A549 (cell line): ENCODE results near the gene ADGRD1. TPM values are rescaled to one million over a fixed set of nuclear protein-coding genes. Genes with fewer than 3 reads are reported as not detected.
A peak's percentile ranks its signal among the peaks of the same experiment; 100 is the strongest.

Source experiments
- ATAC-seq, 2 experiments: fragments of 200-7000 bp in 1 of 2; fragments of >200 bp in 1 of 2; cut with Nextera tagmentation in 1 of 2; cut with Tn5 transposase in 1 of 2; 3 replicates each; pipeline versions ENCODE4 v1.8.0 to v1.9.1; 2018 to 2020; ENCODE audit warnings: mild to moderate bottlenecking in 1 of 2, moderate library complexity in 1 of 2
- CTCF ChIA-PET: fragments of 300-600 bp; sonication (Branson Sonifier 250); formaldehyde crosslinking; extraction: SDS; loops from one replicate; lab custom pipeline; 2021; ENCODE audit warnings: antibody characterized with exemption, inconsistent platforms; lab: Yijun Ruan, JAX
- POLR2A ChIA-PET: fragments of 350-600 bp; formaldehyde crosslinking; extraction: SDS; loops from one replicate; lab custom pipeline; 2021; ENCODE audit warnings: antibody characterized with exemption, inconsistent platforms; lab: Yijun Ruan, JAX
- DNase-seq, 2 experiments: peaks; one replicate each; pipeline versions ENCODE4 v3.0.0 to v3.0.0-alpha.2; 2011 to 2016; ENCODE audit warnings: low read depth in 1 of 2, low spot score in 1 of 2
- FAIRE-seq: peaks from 2 replicates; lab custom pipeline; 2011; peaks lifted over from hg19 to GRCh38; lab: Jason Lieb, UNC
- H3K27ac ChIP-seq, 2 experiments: fragments of >200 bp; sonication (Bioruptor Twin); formaldehyde crosslinking; 3 replicates each; pipeline ENCODE4 v1.5.1; 2016 to 2017
- H3K4me1 ChIP-seq: fragments of >200 bp; sonication (Bioruptor Twin); formaldehyde crosslinking; 3 replicates; pipeline ENCODE4 v1.6.1; 2016
- H3K4me2 ChIP-seq: fragments of >200 bp; sonication (Bioruptor Twin); formaldehyde crosslinking; 3 replicates; pipeline ENCODE4 v1.6.1; 2016
- H3K4me3 ChIP-seq: fragments of >200 bp; sonication (Bioruptor Twin); formaldehyde crosslinking; 3 replicates; pipeline ENCODE4 v1.5.1; 2016
- H3K9me3 ChIP-seq: fragments of >200 bp; sonication (Bioruptor Twin); formaldehyde crosslinking; 3 replicates; pipeline ENCODE4 v1.6.1; 2016
- CEBPB ChIP-seq, 2 experiments: fragments of >200 bp in 1 of 2; sonication (Bioruptor Twin) in 1 of 2; formaldehyde crosslinking in 1 of 2; IDR thresholded peaks; 2 replicates each; pipeline ENCODE4 v1.6.1; 2012 to 2016
- EHMT2 ChIP-seq: fragments of 200-600 bp; sonication (generic); IDR thresholded peaks from 2 replicates; pipeline ENCODE4 v1.6.1; 2016; ENCODE audit warnings: antibody characterized with exemption, low read depth, mild to moderate bottlenecking, moderate library complexity
- EP300 ChIP-seq, 2 experiments: fragments of >200 bp; sonication (Bioruptor Twin); formaldehyde crosslinking; IDR thresholded peaks; 2 replicates in 1 of 2; 3 replicates in 1 of 2; pipeline ENCODE4 v1.6.1; 2016 to 2017
- FOSB ChIP-seq: fragments of 250-450 bp; sonication (Bioruptor Pico); IDR thresholded peaks from 2 replicates; pipeline ENCODE4 v1.5.0; 2020; ENCODE audit warnings: mild to moderate bottlenecking, moderate library complexity
- GATA3 ChIP-seq: IDR thresholded peaks from 2 replicates; pipeline ENCODE4 v1.6.1; 2012; ENCODE audit warnings: borderline replicate concordance
- HOXB5 ChIP-seq: fragments of 250-450 bp; sonication (Bioruptor Pico); IDR thresholded peaks from 2 replicates; pipeline ENCODE4 v1.5.0; 2020; ENCODE audit warnings: mild to moderate bottlenecking, moderate library complexity
- MAZ ChIP-seq: fragments of 150-350 bp; IDR thresholded peaks from 2 replicates; pipeline ENCODE4 v1.6.1; 2014; ENCODE audit warnings: antibody characterized with exemption, low read depth, low read length, borderline replicate concordance
- NPAS2 ChIP-seq: fragments of 250-450 bp; sonication (Bioruptor Pico); IDR thresholded peaks from 2 replicates; pipeline ENCODE4 v1.8.0; 2022; ENCODE audit warnings: mild to moderate bottlenecking, moderate library complexity, borderline replicate concordance
- NR3C1 ChIP-seq: fragments of >200 bp; sonication (Bioruptor Twin); formaldehyde crosslinking; IDR thresholded peaks from 3 replicates; pipeline ENCODE4 v1.6.1; 2017
- POLR2A ChIP-seq: IDR thresholded peaks from 2 replicates; pipeline ENCODE4 v1.6.1; 2012; ENCODE audit warnings: mild to moderate bottlenecking, low read length
- POLR2AphosphoS2 ChIP-seq: conservative IDR thresholded peaks from 2 replicates; pipeline ENCODE4 v1.6.1; 2012; ENCODE audit warnings: low read length, improper control_type of control experiment, inconsistent platforms
- RAD21 ChIP-seq, 2 experiments: fragments of >200 bp in 1 of 2; sonication (Bioruptor Twin) in 1 of 2; formaldehyde crosslinking in 1 of 2; IDR thresholded peaks in 1 of 2; conservative IDR thresholded peaks in 1 of 2; 2 replicates in 1 of 2; 3 replicates in 1 of 2; pipeline ENCODE4 v1.6.1; 2012 to 2018; ENCODE audit warnings: inconsistent platforms in 1 of 2
- SMC3 ChIP-seq: fragments of >200 bp; sonication (Bioruptor Twin); formaldehyde crosslinking; IDR thresholded peaks from 3 replicates; pipeline ENCODE4 v1.6.1; 2018; ENCODE audit warnings: inconsistent platforms
- SREBF2 ChIP-seq: fragments of 450-650 bp; IDR thresholded peaks from 2 replicates; pipeline ENCODE4 v1.6.1; 2014; ENCODE audit warnings: mild to moderate bottlenecking, moderate library complexity
- TP53 ChIP-seq: fragments of 250-450 bp; sonication (Bioruptor Pico); IDR thresholded peaks from 2 replicates; pipeline ENCODE4 v1.5.0; 2021; ENCODE audit warnings: mild to moderate bottlenecking, moderate library complexity
- ZNF302 ChIP-seq: fragments of 250-450 bp; sonication (Bioruptor Pico); IDR thresholded peaks from 2 replicates; pipeline ENCODE4 v1.9.0; 2021; ENCODE audit warnings: inconsistent platforms, mild to moderate bottlenecking, moderate library complexity
- WGBS: methylation state at CpG from one replicate; pipeline ENCODE4 v1.1.6; 2017; ENCODE audit errors: missing lambda C conversion rate; 5-methylcytosine and 5-hydroxymethylcytosine counted together
- polyA plus RNA-seq, 4 experiments: library from polyadenylated mRNA; depleted of rRNA in 3 of 4; stranded (reverse); fragments of >200 nt; fragmentation: RNase III in 1 of 4; extraction: RNeasy Plus Mini Kit Qiagen cat#74134 plus additional on column Dnase treatment in 1 of 4; gene quantifications; 2 replicates in 3 of 4; 3 replicates in 1 of 4; pipeline ENCODE4 v1.2.3, GENCODE V29; 2011 to 2017
- TF ChIP-seq, protein P1 (sequence below): fragments of >200 bp; sonication (Bioruptor Twin); formaldehyde crosslinking; IDR thresholded peaks from 2 replicates; pipeline ENCODE4 v1.6.1; 2016
- TF ChIP-seq, protein P2 (sequence below): fragments of >200 bp; sonication (Bioruptor Twin); formaldehyde crosslinking; IDR thresholded peaks from 3 replicates; pipeline ENCODE4 v1.6.1; 2016
- TF ChIP-seq, protein P3 (sequence below): fragments of 250-450 bp; sonication (Bioruptor Pico); IDR thresholded peaks from 2 replicates; pipeline ENCODE4 v1.5.0; 2021; ENCODE audit warnings: mild to moderate bottlenecking, moderate library complexity, borderline replicate concordance
- TF ChIP-seq, protein P4 (sequence below): IDR thresholded peaks from 2 replicates; pipeline ENCODE4 v1.6.1; 2012
- TF ChIP-seq, protein P5 (sequence below): fragments of 200-600 bp; sonication (generic); IDR thresholded peaks from 2 replicates; pipeline ENCODE4 v1.6.1; 2016; ENCODE audit warnings: antibody characterized with exemption, mild to moderate bottlenecking, moderate library complexity
- TF ChIP-seq, protein P6 (sequence below): fragments of >200 bp; sonication (Bioruptor Twin); formaldehyde crosslinking; IDR thresholded peaks from 3 replicates; pipeline ENCODE4 v1.5.1; 2016

ADGRD1 gene
- polyA plus RNA-seq, 2 of the 4 experiments (the other 2 are of a cell fraction) = 0.36 to 1.5 TPM

DNA sequence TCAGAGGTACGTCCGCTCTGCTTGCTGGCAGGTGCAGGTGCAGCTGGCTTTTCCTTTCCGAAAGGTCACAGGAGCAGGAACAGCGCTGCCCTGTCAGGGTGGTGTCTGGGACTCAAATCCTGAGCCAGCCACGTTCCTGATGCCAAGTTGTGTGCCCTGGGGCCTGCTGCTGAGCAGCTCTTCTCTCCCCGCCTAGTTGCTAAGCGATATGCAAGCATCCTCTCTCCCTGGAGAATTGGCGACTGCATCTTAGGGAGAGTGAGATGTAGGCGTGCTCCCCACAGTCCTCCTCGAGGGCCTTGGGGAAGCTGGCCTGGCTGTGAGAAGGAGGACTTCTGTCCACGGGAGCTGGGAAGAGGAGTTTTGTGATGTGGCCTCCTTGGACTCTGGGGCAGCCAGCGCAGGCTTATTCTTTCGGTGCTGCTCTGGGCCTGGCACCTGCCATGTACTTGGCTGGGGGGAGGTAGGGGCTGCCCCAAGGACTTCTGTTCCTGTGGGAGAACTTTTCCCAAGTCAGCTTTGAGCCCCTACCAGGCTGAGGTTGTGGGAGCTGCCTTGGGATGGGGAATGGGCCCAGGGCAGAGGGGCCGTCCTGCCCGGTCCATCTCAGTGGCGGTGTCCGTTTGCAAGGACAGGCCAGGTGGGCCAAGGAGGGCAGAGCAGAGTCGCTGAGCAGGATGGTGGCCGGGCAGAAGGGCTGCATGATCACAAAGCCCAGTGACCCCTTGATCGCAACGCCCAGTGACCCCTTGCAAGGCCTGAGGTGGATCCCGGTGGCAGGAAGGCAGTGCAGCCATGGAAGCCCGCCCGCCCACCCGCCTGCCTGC is 183.5 kb downstream of the ADGRD1 start:
- no peak for FAIRE-seq
- TF ChIP-seq SREBF2 (no peak), TP53 (no peak), EHMT2 (no peak), MAZ (no peak), POLR2AphosphoS2 (no peak), FOSB (CRISPR knock-in tag) (no peak), EP300 (IDR thresholded peaks at IDR 0.05) (no peak), NR3C1 (no peak), NPAS2 (no peak)
- TF ChIP-seq, protein P1, sequence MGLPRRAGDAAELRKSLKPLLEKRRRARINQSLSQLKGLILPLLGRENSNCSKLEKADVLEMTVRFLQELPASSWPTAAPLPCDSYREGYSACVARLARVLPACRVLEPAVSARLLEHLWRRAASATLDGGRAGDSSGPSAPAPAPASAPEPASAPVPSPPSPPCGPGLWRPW = no peak
- TF ChIP-seq, protein P2, sequence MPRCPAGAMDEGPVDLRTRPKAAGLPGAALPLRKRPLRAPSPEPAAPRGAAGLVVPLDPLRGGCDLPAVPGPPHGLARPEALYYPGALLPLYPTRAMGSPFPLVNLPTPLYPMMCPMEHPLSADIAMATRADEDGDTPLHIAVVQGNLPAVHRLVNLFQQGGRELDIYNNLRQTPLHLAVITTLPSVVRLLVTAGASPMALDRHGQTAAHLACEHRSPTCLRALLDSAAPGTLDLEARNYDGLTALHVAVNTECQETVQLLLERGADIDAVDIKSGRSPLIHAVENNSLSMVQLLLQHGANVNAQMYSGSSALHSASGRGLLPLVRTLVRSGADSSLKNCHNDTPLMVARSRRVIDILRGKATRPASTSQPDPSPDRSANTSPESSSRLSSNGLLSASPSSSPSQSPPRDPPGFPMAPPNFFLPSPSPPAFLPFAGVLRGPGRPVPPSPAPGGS = no peak
- TF ChIP-seq, protein P3, sequence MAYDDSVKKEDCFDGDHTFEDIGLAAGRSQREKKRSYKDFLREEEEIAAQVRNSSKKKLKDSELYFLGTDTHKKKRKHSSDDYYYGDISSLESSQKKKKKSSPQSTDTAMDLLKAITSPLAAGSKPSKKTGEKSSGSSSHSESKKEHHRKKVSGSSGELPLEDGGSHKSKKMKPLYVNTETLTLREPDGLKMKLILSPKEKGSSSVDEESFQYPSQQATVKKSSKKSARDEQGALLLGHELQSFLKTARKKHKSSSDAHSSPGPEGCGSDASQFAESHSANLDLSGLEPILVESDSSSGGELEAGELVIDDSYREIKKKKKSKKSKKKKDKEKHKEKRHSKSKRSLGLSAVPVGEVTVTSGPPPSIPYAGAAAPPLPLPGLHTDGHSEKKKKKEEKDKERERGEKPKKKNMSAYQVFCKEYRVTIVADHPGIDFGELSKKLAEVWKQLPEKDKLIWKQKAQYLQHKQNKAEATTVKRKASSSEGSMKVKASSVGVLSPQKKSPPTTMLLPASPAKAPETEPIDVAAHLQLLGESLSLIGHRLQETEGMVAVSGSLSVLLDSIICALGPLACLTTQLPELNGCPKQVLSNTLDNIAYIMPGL (CRISPR knock-in tag) = no peak
- TF ChIP-seq, protein P4, sequence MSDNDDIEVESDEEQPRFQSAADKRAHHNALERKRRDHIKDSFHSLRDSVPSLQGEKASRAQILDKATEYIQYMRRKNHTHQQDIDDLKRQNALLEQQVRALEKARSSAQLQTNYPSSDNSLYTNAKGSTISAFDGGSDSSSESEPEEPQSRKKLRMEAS = no peak
- TF ChIP-seq, protein P5, sequence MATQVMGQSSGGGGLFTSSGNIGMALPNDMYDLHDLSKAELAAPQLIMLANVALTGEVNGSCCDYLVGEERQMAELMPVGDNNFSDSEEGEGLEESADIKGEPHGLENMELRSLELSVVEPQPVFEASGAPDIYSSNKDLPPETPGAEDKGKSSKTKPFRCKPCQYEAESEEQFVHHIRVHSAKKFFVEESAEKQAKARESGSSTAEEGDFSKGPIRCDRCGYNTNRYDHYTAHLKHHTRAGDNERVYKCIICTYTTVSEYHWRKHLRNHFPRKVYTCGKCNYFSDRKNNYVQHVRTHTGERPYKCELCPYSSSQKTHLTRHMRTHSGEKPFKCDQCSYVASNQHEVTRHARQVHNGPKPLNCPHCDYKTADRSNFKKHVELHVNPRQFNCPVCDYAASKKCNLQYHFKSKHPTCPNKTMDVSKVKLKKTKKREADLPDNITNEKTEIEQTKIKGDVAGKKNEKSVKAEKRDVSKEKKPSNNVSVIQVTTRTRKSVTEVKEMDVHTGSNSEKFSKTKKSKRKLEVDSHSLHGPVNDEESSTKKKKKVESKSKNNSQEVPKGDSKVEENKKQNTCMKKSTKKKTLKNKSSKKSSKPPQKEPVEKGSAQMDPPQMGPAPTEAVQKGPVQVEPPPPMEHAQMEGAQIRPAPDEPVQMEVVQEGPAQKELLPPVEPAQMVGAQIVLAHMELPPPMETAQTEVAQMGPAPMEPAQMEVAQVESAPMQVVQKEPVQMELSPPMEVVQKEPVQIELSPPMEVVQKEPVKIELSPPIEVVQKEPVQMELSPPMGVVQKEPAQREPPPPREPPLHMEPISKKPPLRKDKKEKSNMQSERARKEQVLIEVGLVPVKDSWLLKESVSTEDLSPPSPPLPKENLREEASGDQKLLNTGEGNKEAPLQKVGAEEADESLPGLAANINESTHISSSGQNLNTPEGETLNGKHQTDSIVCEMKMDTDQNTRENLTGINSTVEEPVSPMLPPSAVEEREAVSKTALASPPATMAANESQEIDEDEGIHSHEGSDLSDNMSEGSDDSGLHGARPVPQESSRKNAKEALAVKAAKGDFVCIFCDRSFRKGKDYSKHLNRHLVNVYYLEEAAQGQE = no peak

DNA sequence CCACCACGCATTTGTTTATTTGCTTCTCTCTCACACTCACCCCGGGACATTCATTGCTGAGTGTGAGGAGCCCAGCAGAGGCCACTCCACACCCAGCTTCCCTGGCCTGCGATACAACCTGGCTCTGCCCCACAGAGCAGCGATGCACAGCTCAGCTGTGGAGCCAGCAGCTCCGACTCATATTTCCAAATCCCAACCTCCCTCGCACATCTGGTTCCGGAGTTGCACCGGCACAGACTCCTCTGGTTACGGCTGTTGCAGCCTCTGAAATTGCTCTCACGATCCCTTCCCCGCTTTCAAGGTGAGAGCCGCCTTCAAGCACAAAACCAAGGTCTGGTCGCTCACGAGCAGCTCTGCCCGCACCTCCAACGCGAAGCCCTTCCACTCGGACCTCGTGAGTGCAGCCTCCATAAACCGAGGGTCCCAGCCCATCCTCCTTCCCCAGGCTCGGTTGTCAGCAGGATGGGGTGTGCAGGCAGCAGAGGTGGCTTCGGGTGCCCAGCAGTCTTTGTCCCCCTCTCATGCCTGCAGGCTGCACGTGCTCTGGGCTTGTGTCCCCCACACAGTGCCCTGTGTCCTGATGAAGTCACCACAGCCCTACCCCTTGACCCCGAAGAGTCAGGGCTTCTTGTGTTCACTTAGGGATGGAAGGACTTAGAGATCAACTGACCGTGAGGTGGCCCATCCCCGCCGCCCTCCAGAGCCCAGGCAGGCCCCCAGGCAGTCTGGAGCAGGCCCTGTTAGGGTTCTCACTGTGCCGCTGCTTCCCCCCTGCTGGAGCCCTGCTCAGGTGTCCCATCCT is 184.3 kb downstream of the ADGRD1 start:
- FAIRE-seq = no peak
- POLR2A ChIA-PET = interaction anchor here (0.7 kb wide), 1 partner anchor 638 kb away, joined by 3 read pairs; no protein-coding TSS in a partner anchor
- 51% methylated on average over 26 of the region's 28 CpGs for WGBS
- DNase-seq = peak; percentile 68 to 73
- peak; percentile 81 to 91 for ATAC-seq
- CTCF ChIA-PET = interaction anchor here (0.6 to 9.6 kb wide), 9 partner anchors 12 to 318 kb away, joined by 3 to 121 read pairs (median 4); no protein-coding TSS in a partner anchor
- Histone ChIP-seq H3K4me3 (no peak overlapping the region), H3K27ac (peak overlapping the region; percentile 60 to 64; a peak in 4 of 6 replicates), H3K4me1 (peaks cover 24% of the 10 kb centered on the region), H3K4me2 (peak overlapping the region; percentile 64), H3K9me3 (no peaks in the 10 kb centered on the region)
- TF ChIP-seq CEBPB (IDR thresholded peaks at IDR 0.05) (no peak), GATA3 (no peak), SMC3 (peak; percentile 82), MAZ (no peak), RAD21 (conservative IDR thresholded peaks at IDR 0.05 in 1 of 2, IDR thresholded peaks at IDR 0.05 in 1 of 2) (peak; percentile 76 to 85), ZNF302 (CRISPR knock-in tag) (no peak), POLR2A (no peak), EHMT2 (no peak), HOXB5 (CRISPR knock-in tag) (no peak)
- TF ChIP-seq, protein P6, sequence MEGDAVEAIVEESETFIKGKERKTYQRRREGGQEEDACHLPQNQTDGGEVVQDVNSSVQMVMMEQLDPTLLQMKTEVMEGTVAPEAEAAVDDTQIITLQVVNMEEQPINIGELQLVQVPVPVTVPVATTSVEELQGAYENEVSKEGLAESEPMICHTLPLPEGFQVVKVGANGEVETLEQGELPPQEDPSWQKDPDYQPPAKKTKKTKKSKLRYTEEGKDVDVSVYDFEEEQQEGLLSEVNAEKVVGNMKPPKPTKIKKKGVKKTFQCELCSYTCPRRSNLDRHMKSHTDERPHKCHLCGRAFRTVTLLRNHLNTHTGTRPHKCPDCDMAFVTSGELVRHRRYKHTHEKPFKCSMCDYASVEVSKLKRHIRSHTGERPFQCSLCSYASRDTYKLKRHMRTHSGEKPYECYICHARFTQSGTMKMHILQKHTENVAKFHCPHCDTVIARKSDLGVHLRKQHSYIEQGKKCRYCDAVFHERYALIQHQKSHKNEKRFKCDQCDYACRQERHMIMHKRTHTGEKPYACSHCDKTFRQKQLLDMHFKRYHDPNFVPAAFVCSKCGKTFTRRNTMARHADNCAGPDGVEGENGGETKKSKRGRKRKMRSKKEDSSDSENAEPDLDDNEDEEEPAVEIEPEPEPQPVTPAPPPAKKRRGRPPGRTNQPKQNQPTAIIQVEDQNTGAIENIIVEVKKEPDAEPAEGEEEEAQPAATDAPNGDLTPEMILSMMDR = peak; percentile 47

More for the DNA sequence above, 183.5 kb downstream of the ADGRD1 start:
- ATAC-seq (peak in 1 of 2 experiments; percentile 10; a peak in 2 of 6 replicates), DNase-seq (no peak)
- peak overlapping the region; percentile 64; the same call in 1 of the 3 replicates for H3K4me2 ChIP-seq
- no peaks in the 10 kb centered on the region for H3K9me3 ChIP-seq
- peak overlapping the region in 1 of 2 experiments; percentile 53; a peak in 3 of 6 replicates for H3K27ac ChIP-seq
- ChIA-PET CTCF (interaction anchor here (0.9 to 9.6 kb wide), 9 partner anchors 13 to 319 kb away, joined by 3 to 121 read pairs (median 5); no protein-coding TSS in a partner anchor), POLR2A (interaction anchor here (0.5 to 0.7 kb wide), 2 partner anchors 126 to 638 kb away, joined by 3 to 4 read pairs; no protein-coding TSS in a partner anchor)
- peaks cover 23% of the 10 kb centered on the region for H3K4me1 ChIP-seq
- no peak overlapping the region for H3K4me3 ChIP-seq
- 78% methylated on average over 22 of the region's 25 CpGs for WGBS
